ENCODE results near the gene MPPED2. TPM values are rescaled to one million over a fixed set of nuclear protein-coding genes. Genes with fewer than 3 reads are reported as not detected.

MPPED2 gene
- total and polyA plus RNA-seq, 2 donors from 2014 or later, result 10.8 to 12.9 TPM

GRCh38 chr11:30377347-30377746 is 208.8 kb downstream of the MPPED2 start:
- no peak for FAIRE-seq

GRCh38 chr11:30370164-30370563 is 216.0 kb downstream of the MPPED2 start:
- TF ChIP-seq CTCF (IDR thresholded peaks at IDR 0.05; ENCODE audit: borderline replicate concordance, extremely low read depth, insufficient read depth), result no peak
- Histone ChIP-seq H3K4me3 (ENCODE audit: low read length in 3 of 3) (no peak overlapping the region), H3K4me1 (ENCODE audit: control insufficient read depth in 2 of 3, insufficient read depth in 2 of 3, low read depth in 1 of 3, low read length in 3 of 3) (no peaks in the 10 kb centered on the region), H3K36me3 (ENCODE audit: control insufficient read depth in 2 of 3, insufficient read depth in 3 of 3, low read length in 3 of 3) (no peaks in the 10 kb centered on the region), H3K9ac (ENCODE audit: low read length in 3 of 3) (no peak overlapping the region), H3K9me3 (ENCODE audit: control insufficient read depth in 2 of 3, insufficient read depth in 1 of 3, low read length in 3 of 3) (no peaks in the 10 kb centered on the region), H3K27me3 (ENCODE audit: control insufficient read depth, insufficient read depth, low read length) (no peaks in the 10 kb centered on the region), H3K27ac (ENCODE audit: low read depth in 2 of 2, low read length in 2 of 2) (no peak overlapping the region)
- FAIRE-seq (no peak), DNase-seq (no peak)
- intact Hi-C loops (cut with DNase I), result no loop called here

More at GRCh38 chr11:30377347-30377746, 208.8 kb downstream of the MPPED2 start:
- Histone ChIP-seq H3K36me3 (ENCODE audit: control insufficient read depth in 2 of 3, insufficient read depth in 3 of 3, low read length in 3 of 3) (no peaks in the 10 kb centered on the region), H3K4me1 (ENCODE audit: control insufficient read depth in 2 of 3, insufficient read depth in 2 of 3, low read depth in 1 of 3, low read length in 3 of 3) (no peaks in the 10 kb centered on the region), H3K9ac (ENCODE audit: low read length in 3 of 3) (no peak overlapping the region), H3K27ac (ENCODE audit: low read depth in 2 of 2, low read length in 2 of 2) (no peak overlapping the region), H3K27me3 (ENCODE audit: control insufficient read depth, insufficient read depth, low read length) (no peaks in the 10 kb centered on the region), H3K4me3 (ENCODE audit: low read length in 3 of 3) (no peak overlapping the region), H3K9me3 (ENCODE audit: control insufficient read depth in 2 of 3, insufficient read depth in 1 of 3, low read length in 3 of 3) (no peaks in the 10 kb centered on the region)
- intact Hi-C loops (cut with DNase I), result no loop called here
- no peak for DNase-seq
- TF ChIP-seq CTCF (IDR thresholded peaks at IDR 0.05; ENCODE audit: borderline replicate concordance, extremely low read depth, insufficient read depth), result no peak

GRCh38 chr11:30368394-30368793 is 217.8 kb downstream of the MPPED2 start:
- intact Hi-C loops (cut with DNase I), result no loop called here
- DNase-seq, result no peak
- H3K27me3 ChIP-seq (ENCODE audit: control insufficient read depth, insufficient read depth, low read length), result no peaks in the 10 kb centered on the region

More at GRCh38 chr11:30368394-30368793, 217.8 kb downstream of the MPPED2 start:
- Histone ChIP-seq H3K4me3 (ENCODE audit: low read length in 3 of 3) (no peak overlapping the region), H3K9ac (ENCODE audit: low read length in 3 of 3) (no peak overlapping the region), H3K9me3 (ENCODE audit: control insufficient read depth in 2 of 3, insufficient read depth in 1 of 3, low read length in 3 of 3) (no peaks in the 10 kb centered on the region), H3K36me3 (ENCODE audit: control insufficient read depth in 2 of 3, insufficient read depth in 3 of 3, low read length in 3 of 3) (no peaks in the 10 kb centered on the region), H3K27ac (ENCODE audit: low read depth in 2 of 2, low read length in 2 of 2) (no peak overlapping the region), H3K4me1 (ENCODE audit: control insufficient read depth in 2 of 3, insufficient read depth in 2 of 3, low read depth in 1 of 3, low read length in 3 of 3) (no peaks in the 10 kb centered on the region)
- no peak for FAIRE-seq
- TF ChIP-seq CTCF (IDR thresholded peaks at IDR 0.05; ENCODE audit: borderline replicate concordance, extremely low read depth, insufficient read depth), result no peak
